ENCODE measurements around the gene RP9. TPM values are rescaled to one million over a fixed set of nuclear protein-coding genes. Genes with fewer than 3 reads are reported as not detected.

Gene RP9
- total and polyA plus RNA-seq, 9 of the 15 experiments (the other 6 are each of a cell fraction or from before 2014, with no cell fraction given): 10.7 to 44.8 (median 33.4) TPM

DNA sequence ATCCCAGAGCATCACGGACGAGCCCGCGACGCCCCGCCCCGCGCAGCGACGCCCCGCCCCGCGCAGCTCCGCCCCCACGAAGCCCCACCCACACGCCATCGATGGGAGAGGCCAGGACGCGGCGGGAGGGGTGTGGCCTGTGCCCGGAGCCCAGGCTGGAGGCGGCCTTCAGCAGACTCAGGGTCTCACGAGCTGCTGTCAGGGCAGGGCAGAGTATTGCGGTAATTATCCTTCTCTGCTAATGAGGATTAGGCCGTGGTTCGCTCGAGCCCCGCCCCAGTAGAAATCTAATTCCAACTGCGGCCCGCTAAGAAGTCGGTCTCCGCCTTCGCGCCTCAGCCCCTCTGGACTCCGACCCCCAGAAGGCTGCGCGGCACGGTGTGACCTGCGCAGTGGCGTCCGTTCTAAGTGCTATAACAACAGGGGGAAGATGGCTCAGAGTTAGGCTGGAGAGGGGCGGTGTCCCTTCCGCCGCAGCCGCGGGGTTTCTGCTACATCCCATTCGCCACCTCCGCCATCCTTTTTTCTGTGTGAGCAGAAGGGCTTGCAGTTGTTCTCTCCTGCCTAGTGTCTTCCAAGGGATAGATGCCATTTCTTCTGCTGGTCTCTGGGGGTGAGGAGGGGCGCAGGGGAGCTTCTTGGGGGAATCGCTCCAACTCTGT lies 46.3 kb downstream of the RP9 start (continued):
- TF ChIP-seq SAP30 (IDR thresholded peaks at IDR 0.05; ENCODE audit: borderline replicate concordance, insufficient read depth, low read depth, low read length, poor library complexity, severe bottlenecking): peak; percentile 51
- TF ChIP-seq, protein P1, sequence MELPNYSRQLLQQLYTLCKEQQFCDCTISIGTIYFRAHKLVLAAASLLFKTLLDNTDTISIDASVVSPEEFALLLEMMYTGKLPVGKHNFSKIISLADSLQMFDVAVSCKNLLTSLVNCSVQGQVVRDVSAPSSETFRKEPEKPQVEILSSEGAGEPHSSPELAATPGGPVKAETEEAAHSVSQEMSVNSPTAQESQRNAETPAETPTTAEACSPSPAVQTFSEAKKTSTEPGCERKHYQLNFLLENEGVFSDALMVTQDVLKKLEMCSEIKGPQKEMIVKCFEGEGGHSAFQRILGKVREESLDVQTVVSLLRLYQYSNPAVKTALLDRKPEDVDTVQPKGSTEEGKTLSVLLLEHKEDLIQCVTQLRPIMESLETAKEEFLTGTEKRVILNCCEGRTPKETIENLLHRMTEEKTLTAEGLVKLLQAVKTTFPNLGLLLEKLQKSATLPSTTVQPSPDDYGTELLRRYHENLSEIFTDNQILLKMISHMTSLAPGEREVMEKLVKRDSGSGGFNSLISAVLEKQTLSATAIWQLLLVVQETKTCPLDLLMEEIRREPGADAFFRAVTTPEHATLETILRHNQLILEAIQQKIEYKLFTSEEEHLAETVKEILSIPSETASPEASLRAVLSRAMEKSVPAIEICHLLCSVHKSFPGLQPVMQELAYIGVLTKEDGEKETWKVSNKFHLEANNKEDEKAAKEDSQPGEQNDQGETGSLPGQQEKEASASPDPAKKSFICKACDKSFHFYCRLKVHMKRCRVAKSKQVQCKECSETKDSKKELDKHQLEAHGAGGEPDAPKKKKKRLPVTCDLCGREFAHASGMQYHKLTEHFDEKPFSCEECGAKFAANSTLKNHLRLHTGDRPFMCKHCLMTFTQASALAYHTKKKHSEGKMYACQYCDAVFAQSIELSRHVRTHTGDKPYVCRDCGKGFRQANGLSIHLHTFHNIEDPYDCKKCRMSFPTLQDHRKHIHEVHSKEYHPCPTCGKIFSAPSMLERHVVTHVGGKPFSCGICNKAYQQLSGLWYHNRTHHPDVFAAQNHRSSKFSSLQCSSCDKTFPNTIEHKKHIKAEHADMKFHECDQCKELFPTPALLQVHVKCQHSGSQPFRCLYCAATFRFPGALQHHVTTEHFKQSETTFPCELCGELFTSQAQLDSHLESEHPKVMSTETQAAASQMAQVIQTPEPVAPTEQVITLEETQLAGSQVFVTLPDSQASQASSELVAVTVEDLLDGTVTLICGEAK (IDR thresholded peaks at IDR 0.05): peak; percentile 47; the same call in 1 of the 2 replicates
- TF ChIP-seq, protein P1 (CRISPR knock-in tag; IDR thresholded peaks at IDR 0.05): no peak
- TF ChIP-seq, protein P2, sequence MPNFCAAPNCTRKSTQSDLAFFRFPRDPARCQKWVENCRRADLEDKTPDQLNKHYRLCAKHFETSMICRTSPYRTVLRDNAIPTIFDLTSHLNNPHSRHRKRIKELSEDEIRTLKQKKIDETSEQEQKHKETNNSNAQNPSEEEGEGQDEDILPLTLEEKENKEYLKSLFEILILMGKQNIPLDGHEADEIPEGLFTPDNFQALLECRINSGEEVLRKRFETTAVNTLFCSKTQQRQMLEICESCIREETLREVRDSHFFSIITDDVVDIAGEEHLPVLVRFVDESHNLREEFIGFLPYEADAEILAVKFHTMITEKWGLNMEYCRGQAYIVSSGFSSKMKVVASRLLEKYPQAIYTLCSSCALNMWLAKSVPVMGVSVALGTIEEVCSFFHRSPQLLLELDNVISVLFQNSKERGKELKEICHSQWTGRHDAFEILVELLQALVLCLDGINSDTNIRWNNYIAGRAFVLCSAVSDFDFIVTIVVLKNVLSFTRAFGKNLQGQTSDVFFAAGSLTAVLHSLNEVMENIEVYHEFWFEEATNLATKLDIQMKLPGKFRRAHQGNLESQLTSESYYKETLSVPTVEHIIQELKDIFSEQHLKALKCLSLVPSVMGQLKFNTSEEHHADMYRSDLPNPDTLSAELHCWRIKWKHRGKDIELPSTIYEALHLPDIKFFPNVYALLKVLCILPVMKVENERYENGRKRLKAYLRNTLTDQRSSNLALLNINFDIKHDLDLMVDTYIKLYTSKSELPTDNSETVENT (CRISPR knock-in tag; IDR thresholded peaks at IDR 0.05): peak; percentile 48; the same call in 1 of the 2 replicates
- TF ChIP-seq, protein P3, sequence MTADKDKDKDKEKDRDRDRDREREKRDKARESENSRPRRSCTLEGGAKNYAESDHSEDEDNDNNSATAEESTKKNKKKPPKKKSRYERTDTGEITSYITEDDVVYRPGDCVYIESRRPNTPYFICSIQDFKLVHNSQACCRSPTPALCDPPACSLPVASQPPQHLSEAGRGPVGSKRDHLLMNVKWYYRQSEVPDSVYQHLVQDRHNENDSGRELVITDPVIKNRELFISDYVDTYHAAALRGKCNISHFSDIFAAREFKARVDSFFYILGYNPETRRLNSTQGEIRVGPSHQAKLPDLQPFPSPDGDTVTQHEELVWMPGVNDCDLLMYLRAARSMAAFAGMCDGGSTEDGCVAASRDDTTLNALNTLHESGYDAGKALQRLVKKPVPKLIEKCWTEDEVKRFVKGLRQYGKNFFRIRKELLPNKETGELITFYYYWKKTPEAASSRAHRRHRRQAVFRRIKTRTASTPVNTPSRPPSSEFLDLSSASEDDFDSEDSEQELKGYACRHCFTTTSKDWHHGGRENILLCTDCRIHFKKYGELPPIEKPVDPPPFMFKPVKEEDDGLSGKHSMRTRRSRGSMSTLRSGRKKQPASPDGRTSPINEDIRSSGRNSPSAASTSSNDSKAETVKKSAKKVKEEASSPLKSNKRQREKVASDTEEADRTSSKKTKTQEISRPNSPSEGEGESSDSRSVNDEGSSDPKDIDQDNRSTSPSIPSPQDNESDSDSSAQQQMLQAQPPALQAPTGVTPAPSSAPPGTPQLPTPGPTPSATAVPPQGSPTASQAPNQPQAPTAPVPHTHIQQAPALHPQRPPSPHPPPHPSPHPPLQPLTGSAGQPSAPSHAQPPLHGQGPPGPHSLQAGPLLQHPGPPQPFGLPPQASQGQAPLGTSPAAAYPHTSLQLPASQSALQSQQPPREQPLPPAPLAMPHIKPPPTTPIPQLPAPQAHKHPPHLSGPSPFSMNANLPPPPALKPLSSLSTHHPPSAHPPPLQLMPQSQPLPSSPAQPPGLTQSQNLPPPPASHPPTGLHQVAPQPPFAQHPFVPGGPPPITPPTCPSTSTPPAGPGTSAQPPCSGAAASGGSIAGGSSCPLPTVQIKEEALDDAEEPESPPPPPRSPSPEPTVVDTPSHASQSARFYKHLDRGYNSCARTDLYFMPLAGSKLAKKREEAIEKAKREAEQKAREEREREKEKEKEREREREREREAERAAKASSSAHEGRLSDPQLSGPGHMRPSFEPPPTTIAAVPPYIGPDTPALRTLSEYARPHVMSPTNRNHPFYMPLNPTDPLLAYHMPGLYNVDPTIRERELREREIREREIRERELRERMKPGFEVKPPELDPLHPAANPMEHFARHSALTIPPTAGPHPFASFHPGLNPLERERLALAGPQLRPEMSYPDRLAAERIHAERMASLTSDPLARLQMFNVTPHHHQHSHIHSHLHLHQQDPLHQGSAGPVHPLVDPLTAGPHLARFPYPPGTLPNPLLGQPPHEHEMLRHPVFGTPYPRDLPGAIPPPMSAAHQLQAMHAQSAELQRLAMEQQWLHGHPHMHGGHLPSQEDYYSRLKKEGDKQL (CRISPR knock-in tag; IDR thresholded peaks at IDR 0.05; ENCODE audit: borderline replicate concordance): no peak
- TF ChIP-seq POLR2H (tag; IDR thresholded peaks at IDR 0.05; ENCODE audit: low read depth): peak; percentile 55
- peak; percentile 81; the same call in 1 of the 2 replicates for TF ChIP-seq PHF8 (IDR thresholded peaks at IDR 0.05; ENCODE audit: borderline replicate concordance, low read length)
